Duodenal mucosa (tissue), 2 donors: ENCODE data around the gene FOCAD.

ENCODE experiments used
- H3K27ac ChIP-seq: one replicate; pipeline ENCODE4 v1.7.0; 2013; ENCODE audit warnings: low read depth, low read length
- H3K27me3 ChIP-seq, 2 donors: one replicate each; pipeline ENCODE4 v1.7.0; 2013; ENCODE audit warnings: low read length in 2 of 2, control low read depth in 1 of 2; ENCODE audit not compliant: insufficient read depth in 2 of 2, control insufficient read depth in 1 of 2
- H3K36me3 ChIP-seq, 2 donors: one replicate each; pipeline ENCODE4 v1.7.0; 2013; ENCODE audit warnings: low read length in 2 of 2, control low read depth in 1 of 2; ENCODE audit not compliant: insufficient read depth in 2 of 2, control insufficient read depth in 1 of 2
- H3K4me1 ChIP-seq, 2 donors: one replicate each; pipeline ENCODE4 v1.7.0; 2013; ENCODE audit warnings: low read length in 2 of 2, control low read depth in 1 of 2; ENCODE audit not compliant: insufficient read depth in 2 of 2, control insufficient read depth in 1 of 2
- H3K4me3 ChIP-seq, 2 donors: one replicate each; pipeline ENCODE4 v1.7.0; 2013; ENCODE audit warnings: low read length in 2 of 2, low read depth in 1 of 2
- H3K9ac ChIP-seq, 2 donors: one replicate each; pipeline ENCODE4 v1.7.0; 2013; ENCODE audit warnings: low read length in 2 of 2, low read depth in 1 of 2
- H3K9me3 ChIP-seq, 2 donors: one replicate each; pipeline ENCODE4 v1.7.0; 2013; ENCODE audit warnings: low read length in 2 of 2, control low read depth in 1 of 2; ENCODE audit not compliant: control insufficient read depth in 1 of 2

FOCAD gene

GRCh38 chr9:20981486-20981885 lies 297.4 kb downstream of the FOCAD start:
- Histone ChIP-seq H3K4me3 (no peak overlapping the region), H3K36me3 (peaks cover 0 to 5% of the 10 kb centered on the region in 2 donors), H3K4me1 (no peaks in the 10 kb centered on the region), H3K9me3 (no peaks in the 10 kb centered on the region), H3K27ac (peak overlapping the region; percentile 22), H3K27me3 (no peaks in the 10 kb centered on the region), H3K9ac (no peak overlapping the region)

GRCh38 chr9:20984506-20984905 lies 300.4 kb downstream of the FOCAD start:
- H3K27ac ChIP-seq = no peak overlapping the region
- H3K9ac ChIP-seq = no peak overlapping the region
- H3K9me3 ChIP-seq = no peaks in the 10 kb centered on the region
- H3K4me3 ChIP-seq = no peak overlapping the region
- peaks cover 0 to 3% of the 10 kb centered on the region in 2 donors for H3K4me1 ChIP-seq
- peaks cover 0 to 10% of the 10 kb centered on the region in 2 donors for H3K36me3 ChIP-seq
- no peaks in the 10 kb centered on the region for H3K27me3 ChIP-seq

DNA sequence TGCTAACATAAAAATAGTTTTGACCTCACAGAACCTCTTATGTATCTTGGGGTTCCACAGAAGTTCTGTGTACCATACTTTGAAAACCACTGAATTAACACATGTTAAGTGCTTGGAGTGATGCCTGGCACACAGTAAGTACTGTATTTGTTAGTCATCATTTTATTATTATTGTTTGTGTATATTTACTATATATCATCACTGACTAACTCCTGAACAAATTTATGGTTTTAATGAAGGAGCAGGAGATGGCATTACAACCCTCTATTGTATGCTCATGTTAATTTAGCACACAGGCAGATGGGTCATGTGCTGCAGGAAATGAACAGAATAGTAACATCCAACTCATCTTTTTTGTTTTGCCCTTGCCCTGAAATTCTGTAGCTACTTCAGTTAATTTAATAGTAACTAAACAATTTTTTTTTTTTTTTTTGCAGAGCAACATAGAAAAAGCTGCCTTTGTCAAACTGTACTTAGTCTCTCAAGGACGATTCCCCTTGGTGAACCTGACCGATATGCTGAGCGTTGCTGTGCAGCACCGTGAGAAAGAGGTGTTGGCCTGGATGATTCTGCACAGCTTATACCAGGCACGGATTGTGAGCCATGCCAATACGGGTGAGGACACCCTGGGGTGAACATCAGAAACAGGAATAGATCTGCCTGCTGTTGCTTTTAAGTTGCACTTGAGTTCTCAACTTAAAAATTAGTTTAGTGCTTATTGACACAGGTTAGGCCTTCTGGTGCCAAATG lies 302.0 kb downstream of the FOCAD start:
- Histone ChIP-seq H3K4me1 (peaks cover 3 to 4% of the 10 kb centered on the region in 2 donors), H3K9ac (no peak overlapping the region), H3K27ac (no peak overlapping the region), H3K9me3 (no peaks in the 10 kb centered on the region), H3K36me3 (peaks cover 0 to 22% of the 10 kb centered on the region in 2 donors), H3K27me3 (no peaks in the 10 kb centered on the region), H3K4me3 (no peak overlapping the region)

GRCh38 chr9:20987521-20987920 lies 303.5 kb downstream of the FOCAD start:
- Histone ChIP-seq H3K27ac (no peak overlapping the region), H3K4me1 (peaks cover 3 to 4% of the 10 kb centered on the region in 2 donors), H3K9me3 (no peaks in the 10 kb centered on the region), H3K4me3 (no peak overlapping the region), H3K9ac (no peak overlapping the region), H3K36me3 (peaks cover 0 to 22% of the 10 kb centered on the region in 2 donors), H3K27me3 (no peaks in the 10 kb centered on the region)

DNA sequence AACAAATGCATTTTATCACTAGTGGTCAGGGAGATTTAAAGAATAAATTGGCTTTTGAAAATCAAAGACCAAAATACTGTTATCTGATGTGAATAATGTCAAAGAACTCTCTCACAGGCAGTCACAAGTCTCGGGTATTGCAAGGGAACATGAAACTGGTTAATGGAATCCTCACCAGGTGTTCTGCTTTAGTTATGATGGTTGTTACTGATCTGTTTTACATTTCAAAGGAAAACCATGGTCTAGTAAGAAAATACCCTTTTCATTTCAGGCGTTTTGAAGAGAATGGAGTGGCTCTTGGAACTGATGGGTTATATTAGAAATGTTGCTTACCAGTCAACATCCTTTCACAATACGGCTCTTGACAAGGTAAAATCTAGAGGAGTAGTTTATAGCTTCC lies 304.0 kb downstream of the FOCAD start:
- peaks cover 3 to 4% of the 10 kb centered on the region in 2 donors for H3K4me1 ChIP-seq
- no peak overlapping the region for H3K27ac ChIP-seq
- no peaks in the 10 kb centered on the region for H3K27me3 ChIP-seq
- no peak overlapping the region for H3K9ac ChIP-seq
- peaks cover 0 to 22% of the 10 kb centered on the region in 2 donors for H3K36me3 ChIP-seq
- no peak overlapping the region for H3K4me3 ChIP-seq
- H3K9me3 ChIP-seq = no peaks in the 10 kb centered on the region

GRCh38 chr9:20988671-20989315 lies 304.7 kb downstream of the FOCAD start:
- no peaks in the 10 kb centered on the region for H3K27me3 ChIP-seq
- H3K36me3 ChIP-seq = peaks cover 0 to 22% of the 10 kb centered on the region in 2 donors
- H3K9me3 ChIP-seq = no peaks in the 10 kb centered on the region
- peaks cover 3 to 4% of the 10 kb centered on the region in 2 donors for H3K4me1 ChIP-seq
- H3K27ac ChIP-seq = no peak overlapping the region
- no peak overlapping the region for H3K9ac ChIP-seq
- no peak overlapping the region for H3K4me3 ChIP-seq

DNA sequence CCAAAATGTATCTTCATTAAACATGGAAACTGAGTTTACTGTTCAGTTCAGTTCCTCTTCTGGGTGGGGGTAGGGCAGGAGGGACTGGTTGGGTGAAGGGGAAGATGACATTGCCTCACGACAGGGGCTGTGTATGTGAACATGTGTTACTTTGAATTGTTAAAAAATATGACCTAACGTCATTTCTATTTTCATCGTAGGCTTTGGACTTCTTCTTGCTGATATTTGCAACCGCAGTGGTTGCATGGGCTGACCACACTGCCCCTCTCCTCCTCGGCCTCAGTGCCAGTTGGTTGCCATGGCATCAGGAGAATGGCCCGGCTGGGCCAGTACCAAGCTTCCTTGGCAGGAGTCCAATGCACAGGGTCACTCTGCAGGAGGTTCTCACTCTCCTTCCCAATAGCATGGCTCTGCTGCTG lies 305.9 kb downstream of the FOCAD start:
- H3K27ac ChIP-seq = no peak overlapping the region

DNA sequence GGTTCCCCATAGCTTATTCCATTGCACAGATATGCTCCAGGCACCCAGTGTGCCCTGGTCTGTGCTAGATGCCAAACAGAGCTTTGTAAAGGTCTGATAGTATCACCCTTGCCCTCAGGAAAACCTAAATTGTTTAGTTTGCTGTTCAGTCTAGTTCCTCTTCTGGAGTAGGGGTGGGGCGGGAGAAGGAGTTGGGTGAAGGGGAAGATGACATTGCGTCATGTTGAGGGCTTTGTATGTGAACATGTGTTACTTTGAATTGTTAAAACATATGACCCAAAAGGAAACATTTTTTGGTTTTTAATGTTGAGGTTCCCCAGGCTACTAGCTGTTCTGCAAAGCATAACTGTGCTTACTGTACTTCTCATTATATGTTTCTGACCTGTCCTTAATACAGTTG lies 306.8 kb downstream of the FOCAD start:
- Histone ChIP-seq H3K4me1 (peaks cover 3 to 4% of the 10 kb centered on the region in 2 donors), H3K27me3 (no peaks in the 10 kb centered on the region), H3K36me3 (peaks cover 0 to 25% of the 10 kb centered on the region in 2 donors), H3K27ac (no peak overlapping the region), H3K4me3 (no peak overlapping the region), H3K9ac (no peak overlapping the region), H3K9me3 (no peaks in the 10 kb centered on the region)

More for the DNA sequence above, 305.9 kb downstream of the FOCAD start:
- Histone ChIP-seq H3K27me3 (no peaks in the 10 kb centered on the region), H3K4me3 (no peak overlapping the region), H3K4me1 (peaks cover 3 to 4% of the 10 kb centered on the region in 2 donors), H3K36me3 (peaks cover 0 to 25% of the 10 kb centered on the region in 2 donors), H3K9me3 (no peaks in the 10 kb centered on the region), H3K9ac (no peak overlapping the region)

DNA sequence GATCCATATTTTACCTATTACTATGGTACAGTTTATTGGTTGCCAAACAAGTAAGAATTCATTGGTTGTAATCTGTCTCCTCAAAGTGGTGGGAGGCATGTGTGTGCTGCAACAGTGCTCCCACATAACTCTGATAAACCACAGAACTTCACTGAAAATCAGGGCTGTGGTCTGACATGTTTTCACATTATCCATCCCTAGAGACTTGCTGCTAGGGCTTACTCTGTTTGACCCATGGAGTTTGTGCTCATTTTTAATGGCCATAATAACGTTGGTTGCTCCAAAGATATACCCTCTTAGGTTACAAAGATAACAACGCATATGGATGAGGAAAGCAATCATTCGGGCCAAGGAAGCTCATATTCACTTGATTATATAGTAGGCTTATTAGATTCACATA lies 310.4 kb downstream of the FOCAD start:
- Histone ChIP-seq H3K9me3 (no peaks in the 10 kb centered on the region), H3K27me3 (no peaks in the 10 kb centered on the region), H3K4me3 (no peak overlapping the region), H3K27ac (no peak overlapping the region), H3K36me3 (peaks cover 0 to 18% of the 10 kb centered on the region in 2 donors), H3K4me1 (peaks cover 0 to 4% of the 10 kb centered on the region in 2 donors), H3K9ac (no peak overlapping the region)

- Histone ChIP-seq H3K4me1 (peaks cover 0 to 2% of the 10 kb centered on the region in 2 donors), H3K36me3 (peaks cover 0 to 9% of the 10 kb centered on the region in 2 donors), H3K4me3 (no peak overlapping the region)
These were observed 311.6 kb downstream of the FOCAD start for GRCh38 chr9:20995616-20996015.

More at GRCh38 chr9:20995616-20996015, 311.6 kb downstream of the FOCAD start:
- Histone ChIP-seq H3K27ac (no peak overlapping the region), H3K9me3 (no peaks in the 10 kb centered on the region), H3K9ac (no peak overlapping the region), H3K27me3 (no peaks in the 10 kb centered on the region)
